GM19468 (cell line): Measurements from ENCODE around the gene KCNJ16.

Source experiments
- ATAC-seq: cut with Tn5 transposase; IDR thresholded peaks from one replicate; pipeline ENCODE4 v1.9.1; 2021; ENCODE audit warnings: mild to moderate bottlenecking, moderate library complexity, moderate number of reproducible peaks; ENCODE audit not compliant: unreplicated experiment; ENCODE audit errors: extremely low read depth

Gene KCNJ16

GRCh38 chr17:70095455-70095854, 20.4 kb downstream of the KCNJ16 start:
- ATAC-seq = no peak

- ATAC-seq = no peak
Measured at GRCh38 chr17:70096861-70097260, 21.8 kb downstream of the KCNJ16 start.

GRCh38 chr17:70098030-70098429, 23.0 kb downstream of the KCNJ16 start:
- no peak for ATAC-seq

GRCh38 chr17:70099294-70099693, 24.3 kb downstream of the KCNJ16 start:
- no peak for ATAC-seq

- ATAC-seq = no peak
Measured at GRCh38 chr17:70099884-70100283, 24.9 kb downstream of the KCNJ16 start.

GRCh38 chr17:70100983-70101382, 26.0 kb downstream of the KCNJ16 start:
- ATAC-seq = no peak

GRCh38 chr17:70102531-70102930, 27.5 kb downstream of the KCNJ16 start:
- ATAC-seq = no peak

GRCh38 chr17:70104791-70105523, 29.9 kb downstream of the KCNJ16 start:
- ATAC-seq = no peak

- ATAC-seq = no peak
Measured at GRCh38 chr17:70105641-70106040, 30.6 kb downstream of the KCNJ16 start.

GRCh38 chr17:70106551-70106950, 31.5 kb downstream of the KCNJ16 start:
- no peak for ATAC-seq

- no peak for ATAC-seq
Measured at GRCh38 chr17:70107441-70107840, 32.4 kb downstream of the KCNJ16 start.

GRCh38 chr17:70107904-70108565, 33.0 kb downstream of the KCNJ16 start:
- ATAC-seq = no peak

- no peak for ATAC-seq
Measured at GRCh38 chr17:70109497-70109896, 34.5 kb downstream of the KCNJ16 start.

- ATAC-seq = no peak
Measured at GRCh38 chr17:70110443-70110880, 35.4 kb downstream of the KCNJ16 start.

GRCh38 chr17:70111201-70111600, 36.2 kb downstream of the KCNJ16 start:
- ATAC-seq = no peak

- no peak for ATAC-seq
Measured at GRCh38 chr17:70114405-70114804, 39.4 kb downstream of the KCNJ16 start.

GRCh38 chr17:70115126-70115525, 40.1 kb downstream of the KCNJ16 start:
- ATAC-seq = no peak

- ATAC-seq = no peak
Measured at GRCh38 chr17:70116919-70117318, 41.9 kb downstream of the KCNJ16 start.

- no peak for ATAC-seq
Measured at GRCh38 chr17:70119545-70119944, 44.5 kb downstream of the KCNJ16 start.

- no peak for ATAC-seq
Measured at GRCh38 chr17:70119983-70120382, 45.0 kb downstream of the KCNJ16 start.

GRCh38 chr17:70120425-70120824, 45.4 kb downstream of the KCNJ16 start:
- ATAC-seq = no peak

- no peak for ATAC-seq
Measured at GRCh38 chr17:70121126-70121525, 46.1 kb downstream of the KCNJ16 start.
